HepG2 (cell line): Measurements from ENCODE around the gene PYY. TPM values are rescaled to one million over a fixed set of nuclear protein-coding genes. Genes with fewer than 3 reads are reported as not detected.

Experiments used
- FOXK1 ChIP-seq: sonication (generic); formaldehyde crosslinking; IDR thresholded peaks from 2 replicates; pipeline ENCODE4 v1.4.0; 2020; ENCODE audit warnings: low read depth, missing genetic modification reagents, borderline replicate concordance
- HOXA3 ChIP-seq: sonication (generic); formaldehyde crosslinking; IDR thresholded peaks from 2 replicates; pipeline ENCODE4 v1.5.0; 2020; ENCODE audit warnings: missing genetic modification reagents
- JARID2 ChIP-seq: sonication (generic); formaldehyde crosslinking; IDR thresholded peaks from 2 replicates; pipeline ENCODE4 v1.8.1; 2023; ENCODE audit warnings: missing genetic modification reagents, inconsistent platforms; ENCODE audit not compliant: insufficient replicate concordance
- MEF2D ChIP-seq: sonication (generic); formaldehyde crosslinking; IDR thresholded peaks from 2 replicates; pipeline ENCODE4 v1.5.1; 2020; ENCODE audit warnings: mild to moderate bottlenecking, missing genetic modification reagents
- NCOA1 ChIP-seq: sonication (generic); formaldehyde crosslinking; IDR thresholded peaks from 2 replicates; pipeline ENCODE4 v1.9.0; 2021; ENCODE audit warnings: missing genetic modification reagents
- NKX3-1 ChIP-seq: sonication (generic); formaldehyde crosslinking; IDR thresholded peaks from 2 replicates; pipeline ENCODE4 v1.5.0; 2020; ENCODE audit warnings: missing genetic modification reagents
- ONECUT2 ChIP-seq: sonication (generic); formaldehyde crosslinking; IDR thresholded peaks from 2 replicates; pipeline ENCODE4 v1.4.0; 2020; ENCODE audit warnings: missing genetic modification reagents
- PCBP2 ChIP-seq: fragments of 200-400 bp; formaldehyde crosslinking; optimal IDR thresholded peaks from 2 replicates; pipeline ENCODE3; 2018; ENCODE audit warnings: low read length, low read depth; ENCODE audit not compliant: poor library complexity, severe bottlenecking
- PPARG ChIP-seq: conservative IDR thresholded peaks from 2 replicates; pipeline ENCODE4 v1.6.1; 2016; ENCODE audit warnings: missing biosample characterization, missing genetic modification reagents
- SRF ChIP-seq: IDR thresholded peaks from 2 replicates; pipeline ENCODE4 v1.6.1; 2011; ENCODE audit warnings: mild to moderate bottlenecking, low read depth, low read length, moderate library complexity
- TCF7 ChIP-seq: sonication (generic); IDR thresholded peaks from 2 replicates; pipeline ENCODE4 v1.6.1; 2016; ENCODE audit warnings: antibody characterized with exemption, low read depth
- XRCC5 ChIP-seq: fragments of 200-400 bp; formaldehyde crosslinking; optimal IDR thresholded peaks from 2 replicates; pipeline ENCODE3; 2017; ENCODE audit warnings: mild to moderate bottlenecking, low read length
- ZNF20 ChIP-seq: sonication (generic); formaldehyde crosslinking; IDR thresholded peaks from 2 replicates; pipeline ENCODE4 v1.4.0; 2020; ENCODE audit warnings: mild to moderate bottlenecking, moderate library complexity, missing genetic modification reagents
- ZNF333 ChIP-seq: sonication (generic); formaldehyde crosslinking; IDR thresholded peaks from 2 replicates; pipeline ENCODE4 v1.4.0; 2020; ENCODE audit warnings: mild to moderate bottlenecking, missing genetic modification reagents, borderline replicate concordance
- ZNF543 ChIP-seq: sonication (generic); formaldehyde crosslinking; IDR thresholded peaks from 2 replicates; pipeline ENCODE4 v1.4.0; 2020; ENCODE audit warnings: mild to moderate bottlenecking, missing genetic modification reagents
- ZNF550 ChIP-seq: sonication (generic); formaldehyde crosslinking; IDR thresholded peaks from 2 replicates; pipeline ENCODE4 v1.4.0; 2020; ENCODE audit warnings: mild to moderate bottlenecking, missing genetic modification reagents, borderline replicate concordance
- ZNF558 ChIP-seq: sonication (generic); formaldehyde crosslinking; IDR thresholded peaks from 2 replicates; pipeline ENCODE4 v1.9.0; 2022; ENCODE audit warnings: mild to moderate bottlenecking, missing genetic modification reagents, borderline replicate concordance
- ZNF607 ChIP-seq: sonication (generic); formaldehyde crosslinking; IDR thresholded peaks from 2 replicates; pipeline ENCODE4 v1.5.1; 2020; ENCODE audit warnings: missing genetic modification reagents, mild to moderate bottlenecking, borderline replicate concordance
- ZNF776 ChIP-seq: sonication (generic); formaldehyde crosslinking; IDR thresholded peaks from 2 replicates; pipeline ENCODE4 v1.4.0; 2020; ENCODE audit warnings: mild to moderate bottlenecking, missing genetic modification reagents
- ZNF782 ChIP-seq: sonication (generic); formaldehyde crosslinking; IDR thresholded peaks from 2 replicates; pipeline ENCODE4 v1.4.0; 2020; ENCODE audit warnings: missing genetic modification reagents, mild to moderate bottlenecking, borderline replicate concordance
- ZNF784 ChIP-seq: sonication (generic); formaldehyde crosslinking; IDR thresholded peaks from 2 replicates; pipeline ENCODE4 v1.5.1; 2020; ENCODE audit warnings: missing genetic modification reagents, mild to moderate bottlenecking, borderline replicate concordance
- polyA plus RNA-seq, 8 experiments: library from polyadenylated mRNA; depleted of rRNA in 3 of 8; stranded (reverse) in 7 of 8; unstranded in 1 of 8; fragments of >200 nt; fragmentation: Illumina TruSeq in 4 of 8; extraction: Trizol in 4 of 8; gene quantifications; 2 replicates each; pipeline versions ENCODE4 v1.2.1 to v1.2.3, GENCODE V29; 2011 to 2016; ENCODE audit warnings: low read depth in 4 of 8, missing spikeins in 1 of 8, mixed read lengths in 1 of 8; ENCODE audit not compliant: insufficient read depth in 1 of 8
- total RNA-seq, 5 experiments: library from RNA; depleted of rRNA; stranded (reverse); fragments of >200 nt; fragmentation: Illumina TruSeq; extraction: Trizol; gene quantifications; 2 replicates each; pipeline ENCODE4 v1.2.3, GENCODE V29; 2016; ENCODE audit warnings: low read depth in 1 of 5

Gene PYY
- total and polyA plus RNA-seq, 2 of the 13 experiments (the other 11 are each of a cell fraction or from before 2014, with no cell fraction given): 0.25 TPM; not detected in 1

- no peak for TF ChIP-seq ZNF20 (CRISPR knock-in tag)
- peak; percentile 73; the same call in 1 of the 2 replicates for TF ChIP-seq PPARG (CRISPR knock-in tag)
- peak; percentile 97; the same call in 1 of the 2 replicates for TF ChIP-seq ZNF607 (CRISPR knock-in tag)
- TF ChIP-seq ZNF333 (CRISPR knock-in tag): peak; percentile 97
- no peak for TF ChIP-seq SRF
- TF ChIP-seq ZNF543 (CRISPR knock-in tag): peak; percentile 96
- peak; percentile 75; the same call in 1 of the 2 replicates for TF ChIP-seq MEF2D (CRISPR knock-in tag)
- peak; percentile 79 for TF ChIP-seq XRCC5
- TF ChIP-seq PCBP2: no peak
- peak; percentile 41; the same call in 1 of the 2 replicates for TF ChIP-seq ZNF782
- TF ChIP-seq ZNF784 (CRISPR knock-in tag): peak; percentile 87
- peak; percentile 51; the same call in 1 of the 2 replicates for TF ChIP-seq ONECUT2 (CRISPR knock-in tag)
- TF ChIP-seq JARID2 (CRISPR knock-in tag): no peak
- peak; percentile 83; the same call in 1 of the 2 replicates for TF ChIP-seq ZNF558 (CRISPR knock-in tag)
- peak; percentile 97 for TF ChIP-seq HOXA3 (CRISPR knock-in tag)
- TF ChIP-seq ZNF776 (CRISPR knock-in tag): peak; percentile 53; the same call in 1 of the 2 replicates
- peak; percentile 71; the same call in 1 of the 2 replicates for TF ChIP-seq NCOA1 (CRISPR knock-in tag)
- 0 out of 2 replicates have a peak, but pooled peaks have one; percentile 0 for TF ChIP-seq ZNF550 (CRISPR knock-in tag)
- peak; percentile 56 for TF ChIP-seq TCF7
- peak; percentile 79 for TF ChIP-seq FOXK1
- TF ChIP-seq NKX3-1 (CRISPR knock-in tag): peak; percentile 100
These were observed 30.0 kb upstream of the PYY start (continued) for GRCh38 chr17:43983515-43984411.
